WTC11 (cell line): Measurements from ENCODE around the gene TRPM4.

Experiments
- NFYB ChIP-seq: sonication (generic); formaldehyde crosslinking; conservative IDR thresholded peaks from 2 replicates; pipeline ENCODE4 v1.8.0; 2022; ENCODE audit warnings: low read depth, missing genetic modification reagents
- SP1 ChIP-seq: sonication (generic); formaldehyde crosslinking; conservative IDR thresholded peaks from 2 replicates; pipeline ENCODE4 v1.8.1; 2022; ENCODE audit warnings: missing genetic modification reagents
- ZNF263 ChIP-seq: sonication (generic); formaldehyde crosslinking; IDR thresholded peaks from 2 replicates; pipeline ENCODE4 v1.8.1; 2022; ENCODE audit warnings: low read depth, mild to moderate bottlenecking, moderate library complexity, missing genetic modification reagents
- TF ChIP-seq, protein P1 (sequence below): sonication (generic); formaldehyde crosslinking; IDR thresholded peaks from 2 replicates; pipeline ENCODE4 v1.8.0; 2022; ENCODE audit warnings: mild to moderate bottlenecking, missing genetic modification reagents
- TF ChIP-seq, protein P2 (sequence below): fragments of 200-600 bp; IDR thresholded peaks from 2 replicates; pipeline ENCODE4 v1.8.0; 2022; ENCODE audit warnings: antibody characterized with exemption

DNA sequence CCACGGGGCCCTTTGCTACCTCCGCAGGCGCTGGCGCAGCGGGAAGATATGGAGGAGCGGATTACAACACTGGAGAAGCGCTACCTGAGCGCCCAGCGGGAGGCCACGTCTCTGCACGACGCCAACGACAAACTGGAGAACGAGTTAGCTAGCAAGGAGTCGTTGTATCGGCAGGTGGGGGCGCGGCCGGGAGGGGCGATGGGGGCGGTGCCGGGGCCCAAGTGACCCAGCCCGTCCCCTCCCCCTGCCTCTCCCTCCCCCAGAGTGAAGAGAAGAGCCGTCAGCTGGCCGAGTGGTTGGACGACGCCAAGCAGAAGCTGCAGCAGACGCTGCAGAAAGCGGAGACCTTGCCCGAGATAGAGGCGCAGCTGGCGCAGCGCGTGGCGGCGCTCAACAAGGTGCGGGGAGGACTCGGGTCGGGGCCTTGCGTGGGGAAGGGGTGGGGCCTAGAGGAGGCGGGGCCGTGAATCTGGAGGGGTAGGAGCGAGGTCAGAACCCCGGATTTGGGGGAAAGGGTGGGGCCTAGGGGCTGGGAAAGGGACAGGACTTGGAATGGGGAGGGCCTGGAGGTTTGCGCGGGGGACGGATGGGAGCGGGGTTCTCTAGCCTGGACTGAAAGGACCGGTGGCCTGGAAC lies 24.5 kb upstream of the TRPM4 start:
- TF ChIP-seq NFYB (no peak), SP1 (0 out of 2 replicates have a peak, but pooled peaks have one; percentile 38), ZNF263 (no peak)
- TF ChIP-seq, protein P1, sequence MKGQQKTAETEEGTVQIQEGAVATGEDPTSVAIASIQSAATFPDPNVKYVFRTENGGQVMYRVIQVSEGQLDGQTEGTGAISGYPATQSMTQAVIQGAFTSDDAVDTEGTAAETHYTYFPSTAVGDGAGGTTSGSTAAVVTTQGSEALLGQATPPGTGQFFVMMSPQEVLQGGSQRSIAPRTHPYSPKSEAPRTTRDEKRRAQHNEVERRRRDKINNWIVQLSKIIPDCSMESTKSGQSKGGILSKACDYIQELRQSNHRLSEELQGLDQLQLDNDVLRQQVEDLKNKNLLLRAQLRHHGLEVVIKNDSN: no peak
- TF ChIP-seq, protein P2, sequence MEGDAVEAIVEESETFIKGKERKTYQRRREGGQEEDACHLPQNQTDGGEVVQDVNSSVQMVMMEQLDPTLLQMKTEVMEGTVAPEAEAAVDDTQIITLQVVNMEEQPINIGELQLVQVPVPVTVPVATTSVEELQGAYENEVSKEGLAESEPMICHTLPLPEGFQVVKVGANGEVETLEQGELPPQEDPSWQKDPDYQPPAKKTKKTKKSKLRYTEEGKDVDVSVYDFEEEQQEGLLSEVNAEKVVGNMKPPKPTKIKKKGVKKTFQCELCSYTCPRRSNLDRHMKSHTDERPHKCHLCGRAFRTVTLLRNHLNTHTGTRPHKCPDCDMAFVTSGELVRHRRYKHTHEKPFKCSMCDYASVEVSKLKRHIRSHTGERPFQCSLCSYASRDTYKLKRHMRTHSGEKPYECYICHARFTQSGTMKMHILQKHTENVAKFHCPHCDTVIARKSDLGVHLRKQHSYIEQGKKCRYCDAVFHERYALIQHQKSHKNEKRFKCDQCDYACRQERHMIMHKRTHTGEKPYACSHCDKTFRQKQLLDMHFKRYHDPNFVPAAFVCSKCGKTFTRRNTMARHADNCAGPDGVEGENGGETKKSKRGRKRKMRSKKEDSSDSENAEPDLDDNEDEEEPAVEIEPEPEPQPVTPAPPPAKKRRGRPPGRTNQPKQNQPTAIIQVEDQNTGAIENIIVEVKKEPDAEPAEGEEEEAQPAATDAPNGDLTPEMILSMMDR: no peak
